IMR-90 (cell line): Measurements from ENCODE around the gene DNAJC17.

Source experiments
- MAFK ChIP-seq: IDR thresholded peaks from 2 replicates; pipeline ENCODE4 v1.6.1; 2012; ENCODE audit warnings: low read depth, low read length, improper control_type of control experiment
- MXI1 ChIP-seq: IDR thresholded peaks from 2 replicates; pipeline ENCODE4 v1.6.1; 2012; ENCODE audit warnings: low read depth, mild to moderate bottlenecking, low read length, moderate library complexity, borderline replicate concordance
- NFE2L2 ChIP-seq: fragments of 150-350 bp; IDR thresholded peaks from 2 replicates; pipeline ENCODE4 v1.6.1; 2016; ENCODE audit warnings: low read depth, mild to moderate bottlenecking, low read length
- POLR2A ChIP-seq: IDR thresholded peaks from 2 replicates; pipeline ENCODE4 v1.6.1; 2012; ENCODE audit warnings: mild to moderate bottlenecking, low read depth, low read length
- RCOR1 ChIP-seq: IDR thresholded peaks from 2 replicates; pipeline ENCODE4 v1.6.1; 2012; ENCODE audit warnings: mild to moderate bottlenecking, low read length, improper control_type of control experiment; ENCODE audit not compliant: insufficient replicate concordance
- TF ChIP-seq, protein P1 (sequence below): conservative IDR thresholded peaks from 2 replicates; pipeline ENCODE4 v1.5.1; 2012; ENCODE audit warnings: mild to moderate bottlenecking, low read depth, low read length, improper control_type of control experiment

GRCh38 chr15:40792394-40792793, 14.9 kb downstream of the DNAJC17 start:
- TF ChIP-seq MAFK, result no peak
- TF ChIP-seq, protein P1, sequence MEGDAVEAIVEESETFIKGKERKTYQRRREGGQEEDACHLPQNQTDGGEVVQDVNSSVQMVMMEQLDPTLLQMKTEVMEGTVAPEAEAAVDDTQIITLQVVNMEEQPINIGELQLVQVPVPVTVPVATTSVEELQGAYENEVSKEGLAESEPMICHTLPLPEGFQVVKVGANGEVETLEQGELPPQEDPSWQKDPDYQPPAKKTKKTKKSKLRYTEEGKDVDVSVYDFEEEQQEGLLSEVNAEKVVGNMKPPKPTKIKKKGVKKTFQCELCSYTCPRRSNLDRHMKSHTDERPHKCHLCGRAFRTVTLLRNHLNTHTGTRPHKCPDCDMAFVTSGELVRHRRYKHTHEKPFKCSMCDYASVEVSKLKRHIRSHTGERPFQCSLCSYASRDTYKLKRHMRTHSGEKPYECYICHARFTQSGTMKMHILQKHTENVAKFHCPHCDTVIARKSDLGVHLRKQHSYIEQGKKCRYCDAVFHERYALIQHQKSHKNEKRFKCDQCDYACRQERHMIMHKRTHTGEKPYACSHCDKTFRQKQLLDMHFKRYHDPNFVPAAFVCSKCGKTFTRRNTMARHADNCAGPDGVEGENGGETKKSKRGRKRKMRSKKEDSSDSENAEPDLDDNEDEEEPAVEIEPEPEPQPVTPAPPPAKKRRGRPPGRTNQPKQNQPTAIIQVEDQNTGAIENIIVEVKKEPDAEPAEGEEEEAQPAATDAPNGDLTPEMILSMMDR, result no peak
- TF ChIP-seq NFE2L2, result no peak
- no peak for TF ChIP-seq POLR2A
- TF ChIP-seq MXI1, result no peak
- TF ChIP-seq RCOR1, result no peak
